ENCODE data around the gene KISS1R. TPM values are rescaled to one million over a fixed set of nuclear protein-coding genes. Genes with fewer than 3 reads are reported as not detected.
A peak's percentile ranks its signal among the peaks of the same experiment; 100 is the strongest.
"Not testable (repeated sequence)": the region's sequence is repeated elsewhere in the genome, so short reads cannot be mapped to it uniquely, and the experiment has no call there.

KISS1R gene
- not detected in 2 replicates for total RNA-seq (2014; rRNA removed; shearing (Covaris generic))

GRCh38 chr19:917323-918151, at the start of gene KISS1R:
Gene KISS1R (plus strand): TSS chr19:917333. CDS start chr19:917503, 170 bp downstream.
- no peak for DNase-seq (ENCODE audit: low read depth)

DNA sequence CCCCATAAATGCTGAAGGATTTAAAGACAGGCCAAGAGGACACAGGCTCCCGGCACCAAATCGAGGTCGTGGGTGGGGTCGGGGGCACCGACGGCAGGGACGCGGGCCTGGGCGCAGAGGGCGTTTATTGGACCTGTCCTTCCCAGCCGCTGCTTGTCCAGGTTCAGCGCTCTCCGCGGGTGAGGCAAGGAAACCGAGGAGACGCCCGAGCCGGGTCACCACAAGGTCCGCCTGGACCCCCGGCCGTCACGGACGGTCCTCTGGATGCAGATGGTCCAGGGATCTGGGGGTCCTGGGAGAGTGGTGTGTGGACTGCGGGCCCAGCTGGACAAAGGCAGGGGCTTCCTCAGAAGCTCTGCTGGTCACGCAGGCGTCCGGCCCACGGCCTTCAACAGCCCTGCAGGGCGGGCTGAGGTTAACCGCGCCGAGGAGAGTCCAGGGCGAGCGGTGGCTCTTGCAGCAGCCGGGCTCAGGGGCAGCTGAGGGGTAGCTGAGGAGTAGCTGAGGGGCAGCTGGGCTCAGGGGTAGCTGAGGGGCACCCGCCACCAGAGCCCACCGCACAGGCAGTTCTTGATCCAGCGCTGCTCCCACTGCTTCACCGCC, 49.2 kb upstream of the KISS1R start:
- no peak for DNase-seq (ENCODE audit: low read depth)

GRCh38 chr19:868458-869244, 48.5 kb upstream of the KISS1R start:
- no peak for DNase-seq (ENCODE audit: low read depth)

GRCh38 chr19:869245-870177, 47.6 kb upstream of the KISS1R start:
- peak; percentile 85 for DNase-seq (ENCODE audit: low read depth)

- DNase-seq (ENCODE audit: low read depth), result no peak
Measured at GRCh38 chr19:870314-870713, 46.8 kb upstream of the KISS1R start.

- DNase-seq (ENCODE audit: low read depth), result no peak
Measured at GRCh38 chr19:870963-871401, 46.2 kb upstream of the KISS1R start.

- peak; percentile 25 for DNase-seq (ENCODE audit: low read depth)
Measured at GRCh38 chr19:871446-872265, 45.5 kb upstream of the KISS1R start.

GRCh38 chr19:872266-872951, 44.7 kb upstream of the KISS1R start:
- peak; percentile 67 for DNase-seq (ENCODE audit: low read depth)

GRCh38 chr19:873084-873483, 44.0 kb upstream of the KISS1R start:
- peak; percentile 49 for DNase-seq (ENCODE audit: low read depth)

DNA sequence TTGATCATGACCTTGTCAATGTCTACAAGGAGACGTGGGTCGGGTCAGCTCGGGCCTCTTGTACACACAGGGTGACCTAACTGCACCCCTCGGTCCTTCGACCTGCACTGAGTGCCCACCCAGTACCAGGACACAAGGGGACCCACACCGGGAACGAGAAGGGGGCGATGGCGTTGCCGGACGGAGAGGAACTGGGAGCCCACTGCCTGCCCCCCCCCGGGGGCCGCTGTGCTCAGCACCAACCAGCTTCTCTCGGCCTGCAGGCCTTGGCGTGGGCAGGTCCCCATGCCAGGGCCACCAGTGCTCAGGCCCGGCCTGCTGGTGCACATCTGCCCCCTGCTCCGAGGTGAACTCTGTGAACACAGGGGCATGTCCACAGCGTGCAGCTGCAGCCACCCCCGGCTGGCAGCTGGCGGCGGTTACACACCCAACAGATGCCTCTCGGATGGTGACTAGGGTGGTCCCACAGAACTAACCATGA, 43.5 kb upstream of the KISS1R start:
- no peak for DNase-seq (ENCODE audit: low read depth)

DNA sequence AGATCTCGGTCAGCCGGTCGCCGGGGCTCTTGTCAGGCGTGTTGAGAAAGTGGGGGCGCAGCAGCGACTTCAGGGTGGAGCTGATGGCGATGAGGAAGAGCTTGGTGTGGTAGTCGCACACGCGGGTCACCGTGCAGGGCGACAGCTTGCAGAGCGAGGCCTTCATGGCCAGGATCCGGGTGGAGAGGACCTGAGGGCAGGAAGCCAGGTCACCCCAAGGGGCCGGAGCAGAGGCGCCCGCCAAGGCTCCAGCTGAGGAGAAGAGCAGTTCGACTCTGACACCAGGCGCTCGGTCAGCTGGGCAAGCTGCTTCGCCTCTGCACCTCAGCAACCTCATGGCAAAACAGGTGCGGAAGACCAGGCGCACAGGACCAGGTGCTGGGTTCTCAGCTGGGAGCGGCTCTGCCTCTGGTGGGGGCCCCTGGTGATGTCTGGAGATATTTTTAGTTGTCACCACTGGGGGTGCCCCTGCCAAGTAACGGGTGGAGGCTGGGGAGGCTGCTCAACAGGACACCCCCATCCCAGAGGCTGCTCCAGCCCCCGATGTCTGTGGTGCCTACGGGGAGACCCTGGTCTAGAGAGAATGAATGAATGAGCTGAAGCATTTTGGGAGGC, 41.8 kb upstream of the KISS1R start:
- no peak for DNase-seq (ENCODE audit: low read depth)

DNA sequence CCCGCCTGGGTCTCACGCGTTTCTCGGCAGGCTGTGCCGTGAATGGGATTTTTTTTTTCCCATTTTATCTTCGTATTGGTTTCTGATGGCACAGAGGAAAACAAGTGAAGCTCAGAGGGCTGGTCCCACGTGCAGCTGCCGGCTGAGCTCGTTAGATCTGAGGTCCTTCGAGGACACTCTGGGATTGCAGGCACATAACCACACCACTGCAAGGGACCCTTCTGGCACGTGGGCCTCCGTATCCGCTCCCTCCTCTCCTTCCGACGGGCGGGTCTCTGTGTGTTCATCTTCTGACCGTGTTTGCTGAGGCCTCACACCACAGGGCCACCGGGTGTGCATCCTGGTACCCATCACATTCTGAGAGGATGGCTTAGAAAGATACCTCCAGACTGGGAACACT, 41.0 kb upstream of the KISS1R start:
- DNase-seq (ENCODE audit: low read depth), result no peak

GRCh38 chr19:876780-877314, 40.3 kb upstream of the KISS1R start:
- no peak for DNase-seq (ENCODE audit: low read depth)

- DNase-seq (ENCODE audit: low read depth), result not testable (repeated sequence)
Measured at GRCh38 chr19:877992-878660, 39.0 kb upstream of the KISS1R start.

- not testable (repeated sequence) for DNase-seq (ENCODE audit: low read depth)
Measured at GRCh38 chr19:878751-879561, 38.2 kb upstream of the KISS1R start.

DNA sequence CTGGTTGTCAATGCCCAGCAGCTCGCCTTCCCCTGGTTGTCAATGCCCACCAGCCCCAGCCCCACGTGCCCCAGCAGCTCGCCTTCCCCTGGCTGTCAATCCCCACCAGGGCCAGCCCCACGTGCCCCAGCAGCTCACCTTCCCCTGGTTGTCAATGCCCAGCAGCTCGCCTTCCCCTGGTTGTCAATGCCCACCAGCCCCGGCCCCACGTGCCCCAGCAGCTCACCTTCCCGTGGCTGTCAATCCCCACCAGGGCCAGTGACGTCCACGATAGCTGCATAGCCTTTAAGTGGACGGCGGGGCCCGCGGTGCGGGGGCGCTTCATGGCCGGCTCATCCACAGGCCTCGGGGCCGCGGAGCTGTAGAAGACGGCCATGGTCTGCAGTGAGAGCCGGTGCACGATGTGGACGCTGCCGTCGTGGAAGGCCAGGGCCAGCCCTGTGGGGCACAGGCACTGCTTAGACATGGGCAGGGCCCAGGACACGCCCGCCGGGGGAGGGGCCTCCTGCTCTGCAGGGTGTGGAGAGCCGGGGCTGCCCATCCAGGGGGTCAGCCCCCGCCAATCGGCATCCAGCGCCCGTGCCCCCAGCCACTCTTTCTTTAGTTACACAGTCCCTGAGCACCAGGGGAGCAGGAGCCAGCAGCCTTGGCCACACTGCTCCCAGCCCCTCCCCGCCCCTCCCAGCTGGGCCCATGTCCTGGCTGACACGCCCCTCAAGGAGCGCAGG, 37.3 kb upstream of the KISS1R start:
- no peak for DNase-seq (ENCODE audit: low read depth)
